ENCODE measurements around the gene DNAJC6.
A peak's percentile ranks its signal among the peaks of the same experiment; 100 is the strongest.

Gene DNAJC6

DNA sequence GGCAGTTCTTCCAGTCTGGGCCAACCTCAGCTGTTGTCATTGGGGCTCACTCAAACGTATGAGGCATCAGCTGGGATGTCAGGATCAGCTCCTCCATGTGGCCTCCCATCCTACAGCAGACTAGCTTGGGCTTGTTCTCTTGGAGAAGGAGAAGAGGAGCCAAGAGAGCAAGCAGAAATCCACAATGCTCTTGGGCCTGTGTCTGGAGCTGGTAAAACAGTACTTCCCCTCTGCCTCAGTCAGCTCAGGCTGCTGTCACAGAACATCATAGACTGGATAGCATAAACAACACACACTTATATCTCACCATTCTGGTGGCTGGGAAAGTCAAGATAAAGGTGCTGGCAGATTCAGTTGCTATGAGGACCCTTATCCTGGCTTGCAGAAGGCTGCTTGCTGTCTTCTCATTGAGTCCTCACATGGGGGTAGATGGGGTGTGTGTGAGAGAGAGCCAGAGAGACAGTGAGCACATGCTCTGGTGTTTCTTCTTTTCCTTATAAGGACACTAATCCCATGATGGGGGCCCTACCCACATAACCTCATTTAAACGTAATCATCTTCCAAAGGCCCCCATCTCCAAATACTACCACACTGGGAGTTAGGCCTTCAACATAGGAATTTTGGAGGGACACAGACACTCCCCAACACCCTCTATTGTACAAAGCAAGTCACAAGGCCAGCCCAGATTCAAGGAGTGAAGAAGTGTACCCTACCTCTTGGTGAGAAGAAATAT, 16.3 kb upstream of the DNAJC6 start:
- DNase-seq = no peak

DNA sequence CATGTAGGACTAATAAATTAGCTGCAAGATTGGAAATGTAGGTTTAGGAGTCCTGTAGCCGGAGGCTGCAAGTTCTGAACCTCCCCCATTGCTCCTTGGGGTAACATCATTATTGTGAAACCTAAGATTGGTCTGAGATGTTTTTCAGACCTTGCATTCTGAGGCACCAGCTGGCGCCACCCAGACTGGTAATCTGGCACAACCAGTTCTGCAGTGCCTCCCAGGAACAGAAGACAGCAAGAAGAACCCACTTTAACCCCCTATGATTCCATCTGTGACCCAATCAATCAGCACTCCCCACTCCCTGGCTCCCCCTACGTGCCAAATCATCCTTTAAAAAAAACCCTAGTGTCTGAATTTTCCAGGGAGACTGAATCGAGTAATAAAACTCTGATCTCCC, 11.6 kb upstream of the DNAJC6 start:
- DNase-seq = no peak

DNA sequence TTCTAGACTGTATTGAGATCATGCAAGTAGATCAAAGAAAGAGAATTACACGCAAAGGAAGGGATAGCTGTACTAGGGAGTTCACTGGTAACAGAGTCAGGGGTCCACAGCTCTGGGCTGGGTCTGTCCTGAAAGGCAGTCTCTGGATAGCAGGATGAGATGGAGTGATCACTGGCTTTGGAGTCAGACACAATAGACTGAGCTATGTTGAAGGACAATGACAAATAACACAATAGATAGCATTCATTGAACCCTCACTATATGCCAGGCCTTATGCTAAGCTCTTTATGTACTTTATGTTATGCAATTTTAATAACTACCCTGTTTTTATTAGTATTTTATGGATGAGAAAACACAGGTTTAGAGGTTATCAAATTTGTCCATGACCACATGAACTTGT, 10.0 kb upstream of the DNAJC6 start:
- peak in 4 of 58 donors; percentile 2 to 59 (median 10) for DNase-seq

DNA sequence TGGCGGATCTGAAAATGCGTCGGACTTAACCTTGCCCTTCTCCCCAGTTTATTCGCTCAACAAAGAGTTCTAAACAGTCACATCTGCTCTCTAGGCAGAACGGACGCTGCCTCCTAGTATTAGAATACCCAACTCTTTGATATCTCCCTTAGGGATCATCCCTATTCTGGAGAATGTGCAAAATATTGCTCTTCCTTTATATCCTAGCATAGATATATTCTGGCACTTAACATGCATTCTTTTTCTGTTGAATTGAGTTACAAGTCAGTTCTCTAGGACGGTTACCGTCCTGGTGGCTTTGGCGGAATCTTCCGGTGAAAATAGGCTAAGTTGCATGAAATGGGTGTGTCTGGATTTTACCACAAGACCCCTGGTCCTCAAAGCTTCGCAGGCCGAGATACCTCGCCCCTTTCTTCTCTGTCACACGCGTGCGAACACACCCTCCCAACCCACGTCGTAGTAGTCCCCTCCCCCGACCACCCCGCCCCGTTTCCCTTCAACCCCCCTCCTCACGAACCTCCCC, 501 bp upstream of the DNAJC6 start:
- peak in 1 of 58 donors; percentile 66 for DNase-seq

DNA sequence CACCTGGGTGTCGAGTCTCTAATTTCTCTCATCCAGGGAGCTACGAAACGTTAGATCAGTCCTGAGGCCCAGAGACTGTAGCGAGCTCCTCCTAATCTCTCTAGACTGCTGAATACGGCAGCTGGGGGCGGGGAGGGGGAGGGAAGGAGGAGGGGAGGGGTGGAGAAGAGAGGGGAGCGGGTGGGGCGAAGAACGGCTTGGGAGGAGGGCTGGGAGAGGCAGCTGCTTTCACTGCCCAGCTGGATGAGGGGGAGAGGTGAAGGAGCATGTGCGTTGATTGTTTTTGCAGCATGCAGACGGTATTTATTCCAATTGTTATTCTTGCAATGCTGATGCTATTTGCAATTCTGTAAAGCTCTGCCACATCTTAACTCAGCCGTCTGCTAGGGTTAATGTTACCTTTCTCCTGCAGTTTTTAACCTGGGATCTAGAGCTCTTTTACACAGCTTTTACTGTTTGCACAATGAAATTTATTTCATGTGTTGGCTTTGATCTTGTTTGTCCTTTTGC, 790 bp downstream of the DNAJC6 start:
- peak in 48 of 58 donors; percentile 14 to 82 (median 62) for DNase-seq

DNA sequence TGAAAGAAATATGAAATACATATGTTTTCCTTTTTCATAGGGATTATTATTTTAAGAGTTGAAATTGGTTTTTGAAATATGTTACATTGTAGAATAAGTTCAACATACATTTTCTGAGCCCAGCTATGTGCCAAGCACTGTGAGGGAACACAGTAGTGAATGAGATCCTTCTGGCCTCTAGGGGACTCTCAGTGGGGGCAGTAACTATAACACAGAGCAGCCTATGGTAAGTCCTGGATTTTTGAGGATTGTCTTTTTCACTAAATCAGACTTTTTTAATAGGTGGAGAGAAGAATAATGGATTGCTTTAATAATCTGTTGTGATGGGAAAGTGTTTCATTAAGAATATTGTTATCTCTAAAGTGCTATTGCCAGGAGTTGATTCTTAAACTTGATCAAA, 2.4 kb downstream of the DNAJC6 start:
- DNase-seq = no peak

DNA sequence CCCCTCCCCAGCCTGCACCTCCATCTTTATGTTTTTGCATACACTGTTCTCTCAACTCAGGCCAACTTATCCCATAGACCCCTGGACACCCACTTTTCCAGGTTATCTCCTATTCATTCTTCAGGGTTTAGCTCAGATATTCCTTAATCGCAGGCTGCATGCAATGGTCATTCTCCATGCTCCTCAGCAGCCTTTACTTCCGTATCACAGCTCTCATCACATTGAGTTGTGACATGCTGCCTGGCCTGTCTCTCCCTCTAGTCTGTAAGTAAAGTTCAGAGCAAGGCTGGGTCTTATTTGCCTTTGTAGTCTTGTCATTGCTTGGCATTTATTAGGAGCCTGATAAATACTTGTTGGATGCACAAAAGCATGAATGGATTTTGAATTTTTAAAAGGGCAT, 6.9 kb downstream of the DNAJC6 start:
- no peak for DNase-seq

DNA sequence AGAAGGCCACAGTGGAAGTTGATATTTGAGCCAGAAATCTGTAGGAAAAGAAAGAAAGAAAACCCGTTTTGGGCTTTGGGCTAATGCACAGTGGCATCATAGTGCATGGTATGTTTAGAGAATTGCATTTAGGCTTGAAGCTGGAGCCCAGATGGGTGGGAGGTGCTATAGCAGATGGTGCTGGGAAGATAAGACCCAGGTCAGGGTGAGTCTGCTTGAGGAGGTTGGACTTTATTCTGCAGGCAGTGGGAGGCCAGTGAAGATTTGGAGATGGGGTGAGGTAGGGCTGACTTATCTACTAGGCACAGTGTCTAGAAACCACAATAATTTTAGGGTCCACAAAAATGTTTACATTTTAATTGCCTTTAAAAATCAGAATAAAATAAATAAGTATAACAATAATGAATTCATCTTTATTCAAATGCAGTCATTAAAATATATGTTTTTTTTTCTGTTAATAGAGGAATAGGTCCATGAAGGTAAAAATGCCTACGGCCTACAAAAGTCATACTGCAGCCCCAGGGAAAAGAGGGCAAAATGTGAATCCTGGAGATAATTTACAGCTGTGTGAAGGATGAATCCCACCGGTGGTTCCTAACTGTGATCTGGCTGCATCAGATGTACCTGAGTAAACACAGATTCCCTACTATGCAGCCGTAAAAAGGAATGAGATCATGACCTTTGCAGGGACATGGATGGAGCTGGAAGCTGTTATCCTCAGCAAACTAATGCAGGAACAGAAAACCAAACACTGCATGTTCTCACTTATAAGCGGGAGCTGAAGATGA, 8.7 kb downstream of the DNAJC6 start:
- no peak for DNase-seq

DNA sequence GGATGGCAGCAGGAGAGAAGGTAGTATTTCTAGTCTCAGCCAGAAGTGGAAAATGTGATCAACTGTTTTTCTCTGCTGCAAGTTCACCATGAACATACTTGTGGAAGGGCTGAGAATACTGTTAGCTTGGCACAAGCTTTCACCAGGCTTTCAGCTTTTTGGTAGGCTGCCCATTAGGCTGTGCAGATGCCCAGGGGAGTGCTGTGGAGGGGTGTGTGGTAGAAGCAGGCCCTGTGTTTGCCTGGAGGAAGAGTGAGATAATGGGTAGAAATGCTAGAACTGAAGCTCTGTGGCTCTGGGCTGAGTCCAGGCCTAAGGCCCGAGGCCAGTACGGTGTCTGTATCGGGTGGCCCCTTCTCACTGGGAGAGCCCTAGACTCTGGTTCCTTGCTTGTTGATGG, 9.8 kb downstream of the DNAJC6 start:
- peak in 44 of 58 donors; percentile 4 to 75 (median 38) for DNase-seq

DNA sequence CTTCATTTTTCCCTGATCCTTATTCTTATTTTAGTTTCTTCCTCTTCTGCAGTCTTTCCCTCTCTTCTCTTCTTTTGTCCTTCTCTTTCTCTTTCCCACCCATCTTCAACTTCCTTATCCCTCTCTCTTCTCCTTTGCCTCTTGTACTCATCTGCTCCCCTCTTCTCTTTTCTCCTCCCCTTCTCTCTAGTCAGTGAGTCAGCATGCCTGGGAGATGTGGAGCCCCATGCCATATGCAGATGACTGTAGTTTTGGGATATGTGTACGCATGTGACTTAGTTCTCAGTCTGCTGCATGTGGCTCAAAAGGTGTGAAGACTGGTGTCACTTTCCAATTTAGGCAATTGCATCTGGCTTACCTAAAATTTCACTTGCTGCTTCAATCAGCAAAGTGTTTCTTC, 10.4 kb downstream of the DNAJC6 start:
- no peak for DNase-seq

DNA sequence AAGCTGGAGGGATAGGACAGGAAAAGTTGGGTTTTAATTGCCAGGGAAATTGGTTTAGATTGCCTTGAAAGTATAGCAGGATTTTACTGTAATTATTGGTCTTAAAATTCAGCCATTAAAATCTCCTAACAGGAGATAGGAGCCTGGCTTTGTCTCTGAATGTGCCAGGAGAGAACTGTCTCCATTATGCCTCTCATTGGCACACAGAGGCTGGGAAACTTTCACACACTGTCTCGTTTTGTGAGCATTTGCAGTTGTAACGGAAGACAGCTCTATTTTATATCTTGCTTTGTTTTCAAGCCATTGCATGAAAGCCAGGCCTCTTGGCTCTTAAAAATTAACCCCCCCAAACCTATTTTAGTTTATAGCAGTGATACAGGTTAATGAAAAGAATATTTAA, 12.5 kb downstream of the DNAJC6 start:
- peak in 16 of 58 donors; percentile 5 to 68 (median 24) for DNase-seq

DNA sequence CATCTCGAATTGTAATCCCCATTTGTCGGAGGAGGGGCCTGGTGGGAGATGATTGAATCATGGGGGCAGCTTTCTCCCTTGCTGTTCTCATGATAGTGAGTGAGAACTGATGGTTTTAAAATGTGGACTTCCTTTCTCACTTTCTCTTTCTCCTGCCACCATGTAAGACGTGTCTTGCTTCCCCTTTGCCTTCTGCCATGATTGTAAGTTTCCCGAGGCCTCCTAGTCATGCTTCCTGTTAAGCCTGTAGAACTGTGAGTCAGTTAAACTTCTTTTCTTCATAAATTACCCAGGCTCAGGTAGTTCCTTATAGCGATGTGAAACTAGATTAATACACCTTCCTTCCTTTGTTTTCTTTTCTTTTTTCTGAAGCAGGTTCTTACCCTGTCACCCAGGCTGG, 13.9 kb downstream of the DNAJC6 start:
- DNase-seq = no peak

DNA sequence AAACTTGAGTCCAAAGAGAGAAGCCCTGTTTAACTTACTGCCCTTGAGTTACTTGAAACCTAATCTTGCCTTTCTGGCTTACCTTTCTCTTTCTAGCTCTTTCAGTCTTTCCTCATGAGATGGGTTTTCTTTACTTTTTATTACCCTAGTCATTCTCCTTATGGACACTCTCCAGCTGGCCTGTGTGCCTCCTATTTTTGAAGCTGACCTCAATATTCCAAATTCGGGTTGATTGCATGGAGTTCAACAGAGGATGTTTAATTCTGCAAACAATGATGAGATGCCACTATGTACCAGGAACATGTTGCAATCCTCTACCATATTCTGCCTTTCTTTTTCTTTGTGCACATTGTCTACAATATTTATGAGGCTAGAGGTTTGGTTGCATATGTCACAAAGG, 20.7 kb downstream of the DNAJC6 start:
- no peak for DNase-seq

DNA sequence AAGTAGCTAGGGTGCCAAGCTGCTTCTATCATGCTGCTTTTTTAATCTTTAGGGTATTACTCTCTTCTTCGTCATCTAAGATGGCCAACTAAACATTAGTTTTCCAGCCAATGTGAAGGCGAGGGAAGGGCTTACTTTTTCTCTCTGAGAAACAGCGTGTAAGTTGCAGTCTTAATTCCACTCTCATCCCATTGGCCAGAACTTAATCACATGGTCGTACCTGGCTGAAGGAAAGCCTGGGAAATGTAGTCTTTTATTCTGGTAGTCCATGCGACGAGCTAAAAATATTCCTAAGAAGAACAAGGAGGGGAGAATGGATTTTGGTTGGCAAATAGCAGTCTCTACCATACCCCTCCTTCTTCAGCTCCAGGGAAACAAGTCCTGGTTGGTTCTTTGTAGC, 21.5 kb downstream of the DNAJC6 start:
- no peak for DNase-seq

DNA sequence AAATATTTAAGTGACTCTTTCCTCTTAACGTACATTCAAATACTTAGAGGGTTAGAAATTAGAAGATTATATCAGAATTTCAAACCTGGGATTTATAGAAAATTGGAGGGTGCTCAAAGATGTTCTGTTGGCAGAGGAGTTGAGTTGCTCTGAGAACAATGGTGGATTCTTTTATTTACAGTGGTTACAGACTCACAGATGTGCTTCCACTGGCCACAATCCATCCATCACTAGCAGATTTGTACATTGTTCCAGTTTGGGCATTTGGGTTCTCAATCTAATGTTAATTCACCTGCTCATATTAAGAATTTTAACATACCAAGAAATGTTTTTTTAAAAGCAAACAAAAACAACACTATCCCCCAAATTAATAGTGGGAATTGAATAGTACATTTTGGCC, 23.5 kb downstream of the DNAJC6 start:
- DNase-seq = peak in 14 of 58 donors; percentile 4 to 69 (median 29)

DNA sequence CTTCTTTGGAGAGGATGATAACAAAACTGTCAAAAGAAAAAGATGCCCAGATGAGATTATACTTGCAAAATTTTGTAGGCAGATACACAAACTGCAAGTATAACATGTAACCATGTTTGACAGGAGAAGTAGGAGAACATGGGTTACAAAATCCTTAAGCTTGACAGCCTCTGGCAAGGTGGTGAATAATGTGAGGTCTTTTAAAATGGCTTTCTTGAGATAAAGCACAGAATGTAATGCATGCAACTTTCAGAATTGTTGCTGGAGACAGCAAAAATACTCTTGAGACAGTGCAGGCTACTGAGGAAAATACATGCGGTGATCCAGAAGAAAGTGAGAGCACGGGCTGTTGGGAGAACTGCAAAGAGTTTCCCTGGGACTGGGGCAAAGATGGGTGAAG, 24.7 kb downstream of the DNAJC6 start:
- no peak for DNase-seq

DNA sequence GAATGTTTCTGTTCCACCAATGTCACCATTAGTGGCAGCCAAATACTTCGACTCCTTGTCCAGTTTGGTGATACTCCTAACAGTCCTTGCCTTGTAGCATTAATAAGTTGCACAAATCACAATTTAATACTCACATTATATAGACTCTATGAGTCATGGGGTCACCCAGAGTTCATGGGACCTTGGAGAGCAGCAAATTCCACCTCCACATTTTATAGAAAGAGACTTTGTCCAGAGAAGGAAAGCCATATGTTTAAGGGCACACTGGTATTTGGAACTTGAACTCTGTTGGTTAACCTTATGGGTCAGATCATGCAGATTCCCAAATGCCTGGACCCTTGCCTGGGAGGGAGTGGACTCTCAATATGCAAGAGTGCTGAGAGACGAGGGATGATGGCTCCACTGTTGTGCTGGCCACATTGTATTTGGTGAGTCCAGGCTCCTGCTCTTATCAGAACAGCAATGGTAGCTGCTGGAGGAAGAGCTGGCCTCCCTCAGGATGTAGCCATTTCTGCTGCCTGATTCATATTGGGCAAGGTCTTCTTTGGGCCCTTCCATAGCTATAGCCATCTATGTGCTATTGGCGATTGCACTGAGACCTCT, 30.6 kb downstream of the DNAJC6 start:
- DNase-seq = no peak

DNA sequence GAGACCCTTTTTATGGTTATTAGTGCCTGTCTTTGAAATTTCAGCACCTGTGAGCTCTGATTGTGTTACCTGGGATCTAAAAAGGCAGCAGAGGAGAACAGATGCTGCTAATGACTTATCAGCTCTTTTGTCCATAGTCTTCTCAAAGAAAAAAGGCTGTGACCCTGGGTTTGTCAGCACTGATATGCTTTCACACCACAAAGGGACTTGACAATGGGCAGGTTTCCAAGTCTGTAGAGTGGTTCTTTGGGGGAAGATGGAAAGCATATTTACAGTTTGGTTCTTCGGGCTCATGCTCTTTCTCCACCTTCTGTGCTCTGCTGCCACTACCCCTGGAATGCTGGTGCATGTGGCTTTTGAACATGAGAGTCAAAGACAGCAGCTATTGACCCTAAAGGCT, 32.0 kb downstream of the DNAJC6 start:
- DNase-seq = no peak

DNA sequence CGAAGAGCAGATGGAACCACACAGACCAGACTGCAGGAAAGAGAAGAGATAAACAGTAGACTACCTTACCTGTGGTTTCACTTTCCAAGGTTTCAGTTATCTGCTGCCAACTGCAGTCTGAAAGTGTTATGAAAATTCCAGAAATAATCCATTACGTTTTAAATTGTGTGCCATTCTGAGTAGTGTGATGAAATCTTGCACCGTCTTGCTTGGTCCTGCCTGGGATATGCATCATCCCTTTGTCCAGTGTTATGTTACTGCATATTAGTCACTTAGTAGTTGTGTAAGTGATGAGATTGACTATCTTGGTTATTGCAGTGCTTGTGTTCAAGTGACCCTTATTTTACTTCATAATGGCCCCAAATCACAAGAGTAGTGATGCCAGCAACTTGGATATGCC, 33.9 kb downstream of the DNAJC6 start:
- no peak for DNase-seq

DNA sequence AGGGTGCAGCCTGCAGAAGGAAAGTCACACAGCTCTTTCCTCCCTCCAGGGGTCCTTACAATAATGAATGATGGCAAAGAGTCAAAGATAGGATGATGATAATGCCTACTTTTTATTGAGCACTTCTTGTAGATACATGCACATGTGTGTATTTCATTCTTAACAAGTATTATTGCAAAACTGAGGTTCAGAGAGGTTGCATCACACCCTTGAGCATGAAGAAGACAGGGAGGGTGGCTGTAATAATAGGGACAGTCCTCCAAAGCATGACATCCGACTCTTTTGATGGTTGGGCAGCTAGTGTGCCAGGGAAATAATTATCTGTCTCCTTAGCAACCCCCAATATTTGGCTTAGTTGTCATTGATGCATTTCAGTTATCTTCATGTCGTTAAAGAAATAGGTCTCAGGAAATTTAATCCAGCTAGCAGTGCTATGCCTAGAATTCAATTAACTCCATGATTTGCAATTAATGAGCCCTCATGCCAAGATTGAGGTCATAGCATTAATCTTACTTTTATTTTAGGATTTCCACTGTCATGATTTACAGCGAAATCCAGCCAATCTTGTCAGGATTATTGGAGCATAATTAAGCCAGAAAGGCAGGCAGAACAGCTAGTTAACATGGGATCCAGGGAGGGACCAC, 35.0 kb downstream of the DNAJC6 start:
- DNase-seq = no peak

DNA sequence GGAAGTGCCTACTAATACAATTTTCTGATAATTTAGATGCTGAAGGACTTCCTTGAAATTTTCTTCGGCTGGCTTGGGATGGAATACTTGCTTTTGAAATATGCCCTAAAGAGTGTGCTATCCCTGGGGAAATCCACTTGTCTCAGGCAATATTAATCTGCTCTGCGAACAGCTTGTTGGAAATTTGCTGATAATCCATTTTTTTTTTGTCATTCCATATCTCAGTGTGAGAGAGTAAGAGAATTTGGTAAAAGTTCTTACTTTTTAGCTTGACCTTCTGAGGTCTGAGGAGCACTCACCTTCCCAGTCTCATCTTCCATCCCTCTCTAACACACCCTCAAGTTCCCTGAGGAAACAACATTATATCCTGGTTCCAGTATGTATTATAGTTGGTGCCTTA, 36.8 kb downstream of the DNAJC6 start:
- no peak for DNase-seq
